GM23338 (cell line): Measurements from ENCODE around the gene MIX23.

Experiments used
- EZH2 ChIP-seq: fragments of 200-600 bp; sonication (generic); IDR thresholded peaks from one replicate; pipeline ENCODE4 v1.8.0; 2017; ENCODE audit warnings: antibody characterized with exemption, mild to moderate bottlenecking, low read depth; ENCODE audit not compliant: unreplicated experiment
- TF ChIP-seq, protein P1 (sequence below): IDR thresholded peaks from one replicate; pipeline ENCODE4 v1.6.1; 2018; ENCODE audit warnings: antibody characterized with exemption; ENCODE audit not compliant: unreplicated experiment

DNA sequence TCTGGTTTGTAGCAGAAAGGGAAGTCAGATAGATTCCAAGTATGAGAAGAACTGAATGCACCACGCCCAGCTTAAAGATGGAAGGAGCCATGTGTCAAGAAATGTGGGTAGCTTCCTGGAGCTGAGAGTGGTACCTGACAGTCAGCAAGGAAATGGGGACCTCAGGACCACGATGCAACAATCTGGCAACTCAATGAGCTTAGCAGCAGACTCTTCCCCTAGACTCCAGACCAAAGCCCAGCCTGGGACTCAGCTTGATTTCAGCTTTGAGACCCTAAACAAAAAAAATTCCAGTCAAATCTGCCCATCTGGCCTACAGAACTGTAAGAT is 24.4 kb downstream of the MIX23 start:
- no peak for TF ChIP-seq EZH2
- TF ChIP-seq, protein P1, sequence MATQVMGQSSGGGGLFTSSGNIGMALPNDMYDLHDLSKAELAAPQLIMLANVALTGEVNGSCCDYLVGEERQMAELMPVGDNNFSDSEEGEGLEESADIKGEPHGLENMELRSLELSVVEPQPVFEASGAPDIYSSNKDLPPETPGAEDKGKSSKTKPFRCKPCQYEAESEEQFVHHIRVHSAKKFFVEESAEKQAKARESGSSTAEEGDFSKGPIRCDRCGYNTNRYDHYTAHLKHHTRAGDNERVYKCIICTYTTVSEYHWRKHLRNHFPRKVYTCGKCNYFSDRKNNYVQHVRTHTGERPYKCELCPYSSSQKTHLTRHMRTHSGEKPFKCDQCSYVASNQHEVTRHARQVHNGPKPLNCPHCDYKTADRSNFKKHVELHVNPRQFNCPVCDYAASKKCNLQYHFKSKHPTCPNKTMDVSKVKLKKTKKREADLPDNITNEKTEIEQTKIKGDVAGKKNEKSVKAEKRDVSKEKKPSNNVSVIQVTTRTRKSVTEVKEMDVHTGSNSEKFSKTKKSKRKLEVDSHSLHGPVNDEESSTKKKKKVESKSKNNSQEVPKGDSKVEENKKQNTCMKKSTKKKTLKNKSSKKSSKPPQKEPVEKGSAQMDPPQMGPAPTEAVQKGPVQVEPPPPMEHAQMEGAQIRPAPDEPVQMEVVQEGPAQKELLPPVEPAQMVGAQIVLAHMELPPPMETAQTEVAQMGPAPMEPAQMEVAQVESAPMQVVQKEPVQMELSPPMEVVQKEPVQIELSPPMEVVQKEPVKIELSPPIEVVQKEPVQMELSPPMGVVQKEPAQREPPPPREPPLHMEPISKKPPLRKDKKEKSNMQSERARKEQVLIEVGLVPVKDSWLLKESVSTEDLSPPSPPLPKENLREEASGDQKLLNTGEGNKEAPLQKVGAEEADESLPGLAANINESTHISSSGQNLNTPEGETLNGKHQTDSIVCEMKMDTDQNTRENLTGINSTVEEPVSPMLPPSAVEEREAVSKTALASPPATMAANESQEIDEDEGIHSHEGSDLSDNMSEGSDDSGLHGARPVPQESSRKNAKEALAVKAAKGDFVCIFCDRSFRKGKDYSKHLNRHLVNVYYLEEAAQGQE, result no peak
